GM12878 (cell line): ENCODE data around the gene CHRM5. TPM values are rescaled to one million over a fixed set of nuclear protein-coding genes. Genes with fewer than 3 reads are reported as not detected.

ENCODE experiments used
- ATAC-seq: fragments of 200-7000 bp; cut with Tn5 transposase; 3 replicates; pipeline ENCODE4 v1.9.1; 2020; ENCODE audit warnings: mild to moderate bottlenecking, moderate library complexity
- BruUV-seq: library from RNA; stranded (reverse); fragments of 400-500 nt; replicated peaks from 2 replicates; lab custom pipeline; 2021; lab: Mats Ljungman, UMichigan
- CTCF ChIA-PET: fragments of 300-600 bp; sonication (Branson Sonifier 250); formaldehyde crosslinking; extraction: SDS; loops from one replicate; lab custom pipeline; 2021; ENCODE audit warnings: inconsistent platforms; lab: Yijun Ruan, JAX
- POLR2A ChIA-PET: fragments of 350-600 bp; formaldehyde crosslinking; extraction: SDS; loops from one replicate; lab custom pipeline; 2021; ENCODE audit warnings: inconsistent platforms; lab: Charles Lee
- RAD21 ChIA-PET: fragments of 300-600 bp; sonication (Branson Sonifier 250); formaldehyde crosslinking; loops from one replicate; lab custom pipeline; 2023; ENCODE audit warnings: antibody characterized with exemption; ENCODE audit not compliant: unreplicated experiment; lab: Charles Lee
- SMC1A ChIA-PET: fragments of 300-600 bp; sonication (Branson Sonifier 250); formaldehyde crosslinking; loops from one replicate; lab custom pipeline; 2023; ENCODE audit not compliant: unreplicated experiment, uncharacterized antibody; lab: Charles Lee
- DNase-seq: peaks from one replicate; pipeline ENCODE4 v3.0.0-alpha.2; 2011; ENCODE audit warnings: low read depth, low spot score
- FAIRE-seq: peaks from 3 replicates; lab custom pipeline; 2011; peaks lifted over from hg19 to GRCh38; lab: Jason Lieb, UNC
- H2AFZ ChIP-seq: 2 replicates; pipeline ENCODE4 v1.6.0; 2011; ENCODE audit warnings: low read depth, low read length, control low read depth; ENCODE audit not compliant: control insufficient read depth
- H3K27ac ChIP-seq: 2 replicates; pipeline ENCODE4 v1.5.1; 2011; ENCODE audit warnings: control low read depth; ENCODE audit not compliant: control insufficient read depth, insufficient read depth
- H3K27me3 ChIP-seq, 2 experiments: replicated peaks in 1 of 2; 2 replicates each; pipeline versions ENCODE4 v1.6.0 to v1.6.1; 2011; ENCODE audit warnings: low read length in 1 of 2; ENCODE audit not compliant: control insufficient read depth in 2 of 2, insufficient read depth in 2 of 2
- H3K36me3 ChIP-seq, 2 experiments: 2 replicates each; pipeline ENCODE4 v1.5.1; 2011; ENCODE audit warnings: low read length in 1 of 2; ENCODE audit not compliant: control insufficient read depth in 2 of 2, insufficient read depth in 2 of 2
- H3K4me1 ChIP-seq: 2 replicates; pipeline ENCODE4 v1.6.1; 2011; ENCODE audit warnings: mild to moderate bottlenecking, low read length, moderate library complexity, mixed read lengths; ENCODE audit not compliant: control insufficient read depth, insufficient read depth
- H3K4me2 ChIP-seq: 2 replicates; pipeline ENCODE4 v1.6.0; 2011; ENCODE audit warnings: control low read depth; ENCODE audit not compliant: control insufficient read depth, insufficient read depth
- H3K4me3 ChIP-seq: fragments of 200-600 bp; sonication (generic); 2 replicates; pipeline ENCODE4 v1.5.1; 2016
- H3K79me2 ChIP-seq: 2 replicates; pipeline ENCODE4 v1.6.0; 2011; ENCODE audit warnings: low read length; ENCODE audit not compliant: control insufficient read depth, insufficient read depth
- H3K9ac ChIP-seq: 2 replicates; pipeline ENCODE4 v1.8.0; 2011; ENCODE audit warnings: low read length, control low read depth, mixed read lengths; ENCODE audit not compliant: control insufficient read depth, insufficient read depth
- H3K9me3 ChIP-seq: replicated peaks from 3 replicates; pipeline ENCODE4 v1.5.1; 2011; ENCODE audit warnings: mild to moderate bottlenecking, low read length; ENCODE audit not compliant: control insufficient read depth, insufficient read depth
- H4K20me1 ChIP-seq: 2 replicates; pipeline ENCODE4 v1.6.0; 2011; ENCODE audit not compliant: control insufficient read depth, insufficient read depth
- ATF3 ChIP-seq: IDR thresholded peaks from 2 replicates; pipeline ENCODE4 v1.6.1; 2011; ENCODE audit warnings: low read depth, mild to moderate bottlenecking, low read length, moderate library complexity, borderline replicate concordance; ENCODE audit errors: extremely low read depth
- CEBPB ChIP-seq, 2 experiments: fragments of 150-350 bp in 1 of 2; IDR thresholded peaks; 2 replicates each; pipeline ENCODE4 v1.6.1; 2012 to 2014; ENCODE audit warnings: low read depth in 2 of 2, low read length in 2 of 2, borderline replicate concordance in 1 of 2, inconsistent platforms in 1 of 2
- ETV6 ChIP-seq, 2 experiments: fragments of 450-650 bp in 1 of 2; IDR thresholded peaks in 1 of 2; conservative IDR thresholded peaks in 1 of 2; 2 replicates each; pipeline ENCODE4 v1.6.1; 2014; ENCODE audit warnings: antibody characterized with exemption in 1 of 2, borderline replicate concordance in 1 of 2, low read depth in 1 of 2, mild to moderate bottlenecking in 1 of 2, moderate library complexity in 1 of 2
- HDGF ChIP-seq: fragments of 450-650 bp; IDR thresholded peaks from 2 replicates; pipeline ENCODE4 v1.6.1; 2016; ENCODE audit warnings: antibody characterized with exemption
- IKZF1 ChIP-seq: fragments of 450-650 bp; conservative IDR thresholded peaks from 2 replicates; pipeline ENCODE4 v1.6.1; 2017; ENCODE audit warnings: antibody characterized with exemption, mild to moderate bottlenecking
- JUND ChIP-seq: IDR thresholded peaks from 2 replicates; pipeline ENCODE4 v1.6.1; 2012; ENCODE audit warnings: low read depth, mild to moderate bottlenecking, low read length, improper control_type of control experiment, moderate library complexity
- LARP7 ChIP-seq: fragments of 450-650 bp; IDR thresholded peaks from 2 replicates; pipeline ENCODE4 v1.6.1; 2017; ENCODE audit warnings: mild to moderate bottlenecking
- PAX5 ChIP-seq: IDR thresholded peaks from 2 replicates; pipeline ENCODE4 v1.6.1; 2011; ENCODE audit warnings: low read depth, low read length, borderline replicate concordance
- RUNX3 ChIP-seq: IDR thresholded peaks from 2 replicates; pipeline ENCODE4 v1.6.1; 2012; ENCODE audit warnings: low read length, inconsistent platforms
- YY1 ChIP-seq: IDR thresholded peaks from 2 replicates; pipeline ENCODE4 v1.6.1; 2011; ENCODE audit warnings: low read depth, mild to moderate bottlenecking, low read length
- ZNF274 ChIP-seq: IDR thresholded peaks from one replicate; pipeline ENCODE4 v1.8.0; 2011; ENCODE audit not compliant: insufficient read length, insufficient read depth
- ZNF592 ChIP-seq: fragments of 450-650 bp; IDR thresholded peaks from 2 replicates; pipeline ENCODE4 v1.6.1; 2017; ENCODE audit warnings: mild to moderate bottlenecking, moderate library complexity
- WGBS: methylation state at CpG from one replicate; pipeline ENCODE4 v1.1.6; 2016; ENCODE audit warnings: low lambda C conversion rate; ENCODE audit not compliant: insufficient replicate concordance, insufficient coverage; ENCODE audit errors: missing lambda C conversion rate; 5-methylcytosine and 5-hydroxymethylcytosine counted together
- in situ Hi-C: fragments of 300-500 bp; cut with MboI; formaldehyde crosslinking; loops from 9 replicates; pipeline ENCODE4 v1.14.3; 2018; ENCODE audit warnings: mixed read lengths
- intact Hi-C: fragments of 100-400 bp; cut with micrococcal nuclease; formaldehyde crosslinking; loops from one replicate; pipeline ENCODE4 v1.14.2; 2022; ENCODE audit not compliant: unreplicated experiment
- polyA plus RNA-seq, 11 experiments: library from polyadenylated mRNA; depleted of rRNA in 4 of 11; unstranded in 6 of 11; stranded (reverse) in 5 of 11; fragments of >200 nt; fragmentation: Nextera tagmentation in 4 of 11; fragmentation: Illumina TruSeq in 1 of 11; extraction: Ambion mirVana in 4 of 11; extraction: Trizol in 1 of 11; gene quantifications; 1 replicate in 1 of 11; 2 replicates in 10 of 11; pipeline versions ENCODE4 v1.2.1 to v1.2.3, GENCODE V29; 2011 to 2016; ENCODE audit warnings: inconsistent platforms in 2 of 11, missing spikeins in 2 of 11, low read depth in 1 of 11
- total RNA-seq, 4 experiments: library from RNA; depleted of rRNA in 3 of 4; stranded (reverse); fragments of >200 nt in 3 of 4; fragmentation: Illumina TruSeq in 1 of 4; extraction: Trizol in 1 of 4; gene quantifications; 2 replicates each; pipeline versions ENCODE4 v1.2.1 to v1.2.3, GENCODE V29; 2013 to 2021

Gene CHRM5
- total and polyA plus RNA-seq, 10 of the 15 experiments (the other 5 are each of a cell fraction or from before 2014, with no cell fraction given), result 0.01 to 0.10 (median 0.04) TPM; not detected in 6

DNA sequence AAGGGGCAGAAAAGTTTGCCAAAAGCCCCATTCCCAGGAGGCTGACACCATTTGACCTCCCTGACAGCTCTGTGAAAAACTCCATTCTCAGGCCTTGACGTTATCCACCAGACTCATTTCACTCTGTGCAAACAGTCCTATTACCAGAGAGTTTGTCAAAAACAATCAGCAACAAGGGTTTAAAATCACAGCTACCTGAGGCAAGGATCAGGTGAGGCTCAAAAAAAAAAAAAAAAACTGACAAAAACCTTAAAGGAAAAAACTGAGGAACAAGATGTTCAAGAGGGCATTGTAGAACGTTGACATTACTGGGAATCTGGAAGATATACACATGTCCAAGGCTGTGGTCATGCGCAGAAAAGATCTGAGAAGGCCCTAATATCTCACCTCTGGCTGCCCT lies 59.3 kb downstream of the CHRM5 start (continued):
- TF ChIP-seq ZNF592 (no peak), ZNF274 (no peak), LARP7 (no peak), IKZF1 (no peak)

DNA sequence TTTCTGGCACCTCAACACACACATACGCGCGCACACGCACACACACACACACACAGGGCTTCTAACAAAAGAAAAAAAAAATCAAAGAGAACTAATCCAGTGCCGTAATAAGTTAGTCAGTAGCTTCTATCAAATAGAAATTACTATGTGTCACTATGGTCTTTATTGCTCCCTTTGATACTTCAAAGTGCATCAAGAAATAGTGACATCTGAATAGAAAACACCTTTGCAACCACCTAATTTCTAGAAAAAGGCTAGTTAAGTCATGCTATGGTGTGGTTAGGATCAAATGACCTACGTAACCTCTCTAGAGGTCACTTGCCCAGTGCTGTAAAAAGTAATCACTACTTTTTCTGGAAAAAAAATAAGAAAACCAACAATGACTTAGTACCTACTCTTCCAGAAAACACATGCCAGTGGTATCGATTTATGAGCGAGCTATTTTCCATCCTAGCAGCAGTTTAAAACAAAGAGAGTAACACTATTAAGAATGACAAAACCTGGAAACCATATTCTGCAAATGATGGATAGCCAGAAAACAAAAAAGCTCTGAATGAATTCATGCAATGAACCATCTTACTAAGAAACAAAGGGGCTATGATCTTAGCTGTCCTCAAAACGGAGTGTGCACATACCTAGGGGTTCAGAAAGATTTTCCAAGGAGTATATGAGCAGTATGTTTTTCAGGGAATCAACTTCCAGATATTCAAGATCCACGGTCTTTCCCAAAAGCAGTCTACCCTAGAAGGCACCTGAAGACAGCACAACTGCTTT lies 63.9 kb downstream of the CHRM5 start:
- ATAC-seq, result no peak; the same call in 1 of the 3 replicates
- TF ChIP-seq PAX5 (no peak), CEBPB (IDR thresholded peaks at IDR 0.05; ENCODE audit: borderline replicate concordance in 1 of 2, low read depth in 2 of 2, low read length in 2 of 2) (no peak), YY1 (no peak), RUNX3 (peak; percentile 37; the same call in 1 of the 2 replicates), ATF3 (no peak), HDGF (no peak), JUND (no peak), ETV6 (conservative IDR thresholded peaks at IDR 0.05 in 1 of 2, IDR thresholded peaks at IDR 0.05 in 1 of 2; ENCODE audit: borderline replicate concordance in 1 of 2, low read depth in 1 of 2) (no peak)
- intact Hi-C loops, result no loop called here

More for the DNA sequence above, 63.9 kb downstream of the CHRM5 start:
- peaks cover 2% of the 10 kb centered on the region; the same call in 2 of the 3 replicates for H3K9me3 ChIP-seq
- H3K4me1 ChIP-seq, result no peaks in the 10 kb centered on the region
- no peak overlapping the region for H3K27ac ChIP-seq
- no peak overlapping the region for H3K4me2 ChIP-seq
- no peak overlapping the region for H3K4me3 ChIP-seq
- in situ Hi-C loops, result no loop called here
- no peak overlapping the region for H2AFZ ChIP-seq
- WGBS, result 76% methylated on average over 10 of the region's 10 CpGs
- no TSS peak for BruUV-seq
- POLR2A ChIA-PET, result no interaction called here
- H3K9ac ChIP-seq, result no peak overlapping the region
- H3K79me2 ChIP-seq, result peaks cover 2% of the 10 kb centered on the region
- H3K36me3 ChIP-seq, result no peaks in the 10 kb centered on the region
- CTCF ChIA-PET, result no interaction called here
- no peak for DNase-seq
- no peaks in the 10 kb centered on the region for H4K20me1 ChIP-seq
- no peaks in the 10 kb centered on the region for H3K27me3 ChIP-seq
- SMC1A ChIA-PET, result no interaction called here
- FAIRE-seq, result no peak
- RAD21 ChIA-PET, result interaction anchor here (0.5 kb wide), 1 partner anchor 310 kb away, joined by 3 read pairs; the partner anchor contains the start of gene NOP10
